Pancreas (tissue), 10 donors: Measurements from ENCODE around the gene CLEC9A. TPM values are rescaled to one million over a fixed set of nuclear protein-coding genes. Genes with fewer than 3 reads are reported as not detected.

Experiments
- ATAC-seq, 4 donors: fragments of 200-7000 bp; cut with Tn5 transposase; one replicate each; pipeline versions ENCODE4 v1.8.0 to v1.9.1; 2020; ENCODE audit warnings: mild to moderate bottlenecking in 4 of 4, moderate library complexity in 4 of 4
- DNase-seq, 6 donors: peaks; one replicate each; pipeline ENCODE4 v3.0.0-alpha.2; 2020
- FAIRE-seq: peaks from 2 replicates; lab custom pipeline; 2012; peaks lifted over from hg19 to GRCh38; lab: Jason Lieb, UNC
- H3K27ac ChIP-seq, 4 donors: fragments of 200-600 bp; sonication (generic); 1 replicate in 3 of 4; 2 replicates in 1 of 4; pipeline versions ENCODE4 v1.5.0 to v1.8.0; 2020
- H3K27me3 ChIP-seq, 4 donors: fragments of 200-600 bp; one replicate each; pipeline ENCODE4 v1.8.0; 2021
- H3K36me3 ChIP-seq, 3 donors: fragments of 200-600 bp; sonication (generic) in 1 of 3; one replicate each; pipeline versions ENCODE4 v1.5.0 to v1.8.0; 2020 to 2021
- H3K4me1 ChIP-seq, 3 donors: fragments of 200-600 bp; one replicate each; pipeline ENCODE4 v1.8.0; 2021
- H3K4me3 ChIP-seq, 4 donors: fragments of 200-600 bp; sonication (generic) in 2 of 4; one replicate each; pipeline versions ENCODE4 v1.5.0 to v1.8.0; 2020 to 2021
- H3K9me3 ChIP-seq, 4 donors: fragments of 200-600 bp; one replicate each; pipeline ENCODE4 v1.8.0; 2021
- WGBS, 2 donors: extraction: QIAGEN DNeasy Blood & Tissue Kit; methylation state at CpG; one replicate each; pipeline ENCODE4 v1.1.7; 2013; 5-methylcytosine and 5-hydroxymethylcytosine counted together
- intact Hi-C, 3 donors: fragments of 100-400 bp; cut with DNase I; formaldehyde crosslinking; loops; one replicate each; pipeline versions ENCODE4 v1.11.1 to v1.14.2; 2022
- polyA plus RNA-seq, 2 donors: library from polyadenylated mRNA; stranded (reverse); fragments of 200-250 nt; gene quantifications; one replicate each; pipeline ENCODE4 v1.2.3, GENCODE V29; 2013
- total RNA-seq, 6 donors: library from RNA; stranded (reverse); fragmentation: NEBNext Ultra II Directional in 4 of 6; extraction: Animal tissue kit (Norgen Biotek cat#: 25700) in 4 of 6; gene quantifications; one replicate each; pipeline versions ENCODE4 v1.2.1 to v1.2.4, GENCODE V29; 2021 to 2023
- TF ChIP-seq, protein P1 (sequence below), 4 donors: fragments of 200-600 bp; sonication (generic) in 3 of 4; IDR thresholded peaks; one replicate each; pipeline versions ENCODE4 v1.5.0 to v1.8.0; 2021; ENCODE audit warnings: antibody characterized with exemption in 4 of 4
- donor health status: healthy with polysubstance abuse.
- donor health status: DM: no; HTN: no; CAD: no; lungs with moderate emphysema.
- donor health status: DM: no; HTN: no; CAD: no.
- donor health status: control.
- donor health status: control.
- donor health status: Bipolar disorder and iron deficiency.
- donor health status: DM: yes; HTN: yes; CAD: no.
- donor health status: DM: no; HTN: no; CAD: no.
- donor health status: DM: no; HTN: no; CAD: no.
- donor health status: DM: yes; HTN: yes; CAD: no.

CLEC9A gene
- total and polyA plus RNA-seq, 8 donors, result 0.09 to 0.22 (median 0.18) TPM; not detected in 5

DNA sequence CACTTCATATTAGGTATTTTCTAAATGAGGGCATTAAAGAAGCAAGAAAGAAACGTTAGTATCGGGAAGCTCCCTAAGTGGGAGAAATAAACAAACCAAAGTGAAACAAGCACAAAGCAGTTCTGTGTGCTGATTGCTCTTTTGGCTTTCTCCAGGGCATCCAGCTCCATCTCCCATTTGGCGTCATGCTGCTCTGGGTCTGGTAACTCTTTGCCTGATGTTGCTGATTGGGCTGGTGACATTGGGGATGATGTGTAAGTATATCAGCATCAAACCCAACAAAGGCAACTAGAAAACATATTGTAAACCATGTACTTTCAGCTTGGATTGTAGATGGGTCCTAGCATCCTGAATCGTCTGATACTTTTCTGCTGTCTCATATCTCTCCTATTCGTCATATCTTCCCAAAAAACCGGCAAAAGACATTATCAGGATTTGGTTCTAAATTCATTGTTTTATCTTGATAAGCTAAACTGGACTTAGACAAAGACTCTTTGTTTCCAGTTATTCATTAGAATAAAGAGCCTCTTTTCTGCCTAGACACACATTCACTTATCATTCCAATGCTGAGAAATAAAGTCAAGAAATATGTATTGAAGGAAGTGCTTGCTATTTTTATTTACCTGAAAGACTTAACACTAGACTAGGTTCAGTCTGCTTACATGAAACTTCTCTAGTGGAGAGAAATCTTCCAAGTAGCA is 17.7 kb upstream of the CLEC9A start:
- Histone ChIP-seq H3K4me3 (no peak overlapping the region), H3K36me3 (no peaks in the 10 kb centered on the region), H3K4me1 (no peaks in the 10 kb centered on the region), H3K27ac (no peak overlapping the region), H3K27me3 (peaks cover 0 to 6% (median 0%) of the 10 kb centered on the region in 4 donors), H3K9me3 (no peaks in the 10 kb centered on the region)
- 34 to 41% methylated on average over 6 of the region's 6 CpGs for WGBS, 2 donors
- no peak for FAIRE-seq
- intact Hi-C loops, result no loop called here
- TF ChIP-seq, protein P1, sequence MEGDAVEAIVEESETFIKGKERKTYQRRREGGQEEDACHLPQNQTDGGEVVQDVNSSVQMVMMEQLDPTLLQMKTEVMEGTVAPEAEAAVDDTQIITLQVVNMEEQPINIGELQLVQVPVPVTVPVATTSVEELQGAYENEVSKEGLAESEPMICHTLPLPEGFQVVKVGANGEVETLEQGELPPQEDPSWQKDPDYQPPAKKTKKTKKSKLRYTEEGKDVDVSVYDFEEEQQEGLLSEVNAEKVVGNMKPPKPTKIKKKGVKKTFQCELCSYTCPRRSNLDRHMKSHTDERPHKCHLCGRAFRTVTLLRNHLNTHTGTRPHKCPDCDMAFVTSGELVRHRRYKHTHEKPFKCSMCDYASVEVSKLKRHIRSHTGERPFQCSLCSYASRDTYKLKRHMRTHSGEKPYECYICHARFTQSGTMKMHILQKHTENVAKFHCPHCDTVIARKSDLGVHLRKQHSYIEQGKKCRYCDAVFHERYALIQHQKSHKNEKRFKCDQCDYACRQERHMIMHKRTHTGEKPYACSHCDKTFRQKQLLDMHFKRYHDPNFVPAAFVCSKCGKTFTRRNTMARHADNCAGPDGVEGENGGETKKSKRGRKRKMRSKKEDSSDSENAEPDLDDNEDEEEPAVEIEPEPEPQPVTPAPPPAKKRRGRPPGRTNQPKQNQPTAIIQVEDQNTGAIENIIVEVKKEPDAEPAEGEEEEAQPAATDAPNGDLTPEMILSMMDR (IDR thresholded peaks at IDR 0.05), result no peak
- no peak for ATAC-seq
- DNase-seq, result no peak

GRCh38 chr12:10015450-10015849 is 15.0 kb upstream of the CLEC9A start:
- no peaks in the 10 kb centered on the region for H3K9me3 ChIP-seq
- no peak overlapping the region for H3K4me3 ChIP-seq
- TF ChIP-seq, protein P1 (IDR thresholded peaks at IDR 0.05), result no peak
- 70 to 81% methylated on average over 4 of the region's 4 CpGs for WGBS, 2 donors
- FAIRE-seq, result no peak
- no peak for ATAC-seq
- intact Hi-C loops, result no loop called here
- no peaks in the 10 kb centered on the region for H3K36me3 ChIP-seq
- DNase-seq, result no peak
- no peak overlapping the region for H3K27ac ChIP-seq
- no peaks in the 10 kb centered on the region for H3K4me1 ChIP-seq
- no peaks in the 10 kb centered on the region for H3K27me3 ChIP-seq

GRCh38 chr12:10016881-10017280 is 13.6 kb upstream of the CLEC9A start:
- no peak for DNase-seq
- no peak for FAIRE-seq
- ATAC-seq, result no peak
- no peaks in the 10 kb centered on the region for H3K9me3 ChIP-seq
- H3K36me3 ChIP-seq, result no peaks in the 10 kb centered on the region
- intact Hi-C loops, result no loop called here
- H3K27me3 ChIP-seq, result no peaks in the 10 kb centered on the region
- WGBS, 2 donors, result 0 to 4% methylated on average over 1 of the region's 1 CpG
- TF ChIP-seq, protein P1 (IDR thresholded peaks at IDR 0.05), result no peak
- no peak overlapping the region for H3K27ac ChIP-seq
- H3K4me3 ChIP-seq, result no peak overlapping the region
- H3K4me1 ChIP-seq, result no peaks in the 10 kb centered on the region

DNA sequence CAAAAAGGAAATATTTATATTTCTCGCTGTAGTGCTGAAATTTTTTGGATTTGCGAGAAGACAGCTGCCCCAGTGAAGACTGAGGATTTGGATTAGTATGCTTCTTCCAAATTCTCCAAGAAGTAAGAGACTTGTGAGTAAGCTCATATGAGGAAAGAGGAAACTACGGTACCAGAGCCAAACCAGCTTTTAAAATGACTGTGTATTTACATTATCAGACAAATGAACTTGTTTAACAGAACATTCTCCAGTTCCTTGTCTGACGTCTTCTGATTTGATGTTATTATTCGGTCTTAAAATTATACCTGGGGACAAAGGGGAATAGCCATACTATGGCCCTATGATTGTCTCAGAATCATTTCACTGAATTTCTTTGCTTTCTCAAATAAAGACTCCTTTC is 12.1 kb upstream of the CLEC9A start:
- no peak overlapping the region for H3K4me3 ChIP-seq
- H3K36me3 ChIP-seq, result no peaks in the 10 kb centered on the region
- no peaks in the 10 kb centered on the region for H3K27me3 ChIP-seq
- TF ChIP-seq, protein P1 (IDR thresholded peaks at IDR 0.05), result no peak
- no peak for FAIRE-seq
- H3K27ac ChIP-seq, result no peak overlapping the region
- H3K4me1 ChIP-seq, result no peaks in the 10 kb centered on the region
- no peak for ATAC-seq
- WGBS, 2 donors, result 52% methylated on average over 5 of the region's 5 CpGs
- H3K9me3 ChIP-seq, result no peaks in the 10 kb centered on the region
- intact Hi-C loops, result no loop called here
- no peak for DNase-seq

GRCh38 chr12:10021342-10021741 is 9.1 kb upstream of the CLEC9A start:
- Histone ChIP-seq H3K36me3 (no peaks in the 10 kb centered on the region), H3K27ac (no peak overlapping the region), H3K4me1 (no peaks in the 10 kb centered on the region), H3K4me3 (no peak overlapping the region), H3K9me3 (no peaks in the 10 kb centered on the region), H3K27me3 (no peaks in the 10 kb centered on the region)
- no peak for DNase-seq
- WGBS, 2 donors, result 48 to 66% methylated on average over 3 of the region's 3 CpGs
- TF ChIP-seq, protein P1 (IDR thresholded peaks at IDR 0.05), result no peak
- intact Hi-C loops, result no loop called here
- no peak for ATAC-seq
- no peak for FAIRE-seq
